Epithelial cell of proximal tubule (primary cell): ENCODE data around the gene SH3TC2. TPM values are rescaled to one million over a fixed set of nuclear protein-coding genes. Genes with fewer than 3 reads are reported as not detected.

ENCODE experiments used
- DNase-seq: peaks from one replicate; pipeline ENCODE4 v3.0.0-alpha.2; 2011; ENCODE audit warnings: low read depth
- H3K4me3 ChIP-seq: 2 replicates; pipeline ENCODE4 v1.5.1; 2011; ENCODE audit warnings: low read depth, mild to moderate bottlenecking, low read length
- total RNA-seq: library from RNA; depleted of rRNA; stranded (reverse); fragments of >200 nt; gene quantifications from 2 replicates; pipeline ENCODE4 v1.2.3, GENCODE V29; 2015
- TF ChIP-seq, protein P1 (sequence below): conservative IDR thresholded peaks from 2 replicates; pipeline ENCODE4 v1.5.1; 2012; ENCODE audit warnings: low read depth, mild to moderate bottlenecking, low read length

The SH3TC2 gene
- total RNA-seq, 1 donor from 2014 or later, result 2.7 TPM

DNA sequence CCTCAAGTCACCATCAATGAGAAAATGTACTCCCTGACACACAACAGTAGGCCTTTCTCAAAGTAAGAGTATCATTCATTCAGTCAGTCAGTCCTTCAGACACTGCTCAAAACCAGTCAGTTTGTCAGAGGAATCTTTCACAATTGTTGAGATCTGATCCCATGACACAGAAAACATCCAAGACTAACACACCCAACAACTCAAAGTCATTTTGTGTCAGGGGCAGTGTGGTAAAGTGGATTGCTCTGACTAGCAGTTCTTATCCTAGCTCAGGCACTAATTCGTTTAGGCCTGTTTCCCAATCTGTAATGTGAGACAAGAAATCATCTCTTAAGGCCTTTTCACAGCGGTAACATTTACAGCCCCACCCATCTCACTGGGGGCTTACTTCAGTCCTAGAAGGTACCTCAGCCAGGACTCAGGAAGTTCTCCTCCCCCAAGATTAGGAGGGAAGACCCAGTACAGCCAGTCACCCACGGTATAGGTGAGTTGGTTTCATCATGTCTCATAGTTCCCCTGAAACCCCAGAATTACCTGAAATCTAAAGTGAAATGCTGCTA, 31.9 kb downstream of the SH3TC2 start:
- TF ChIP-seq, protein P1, sequence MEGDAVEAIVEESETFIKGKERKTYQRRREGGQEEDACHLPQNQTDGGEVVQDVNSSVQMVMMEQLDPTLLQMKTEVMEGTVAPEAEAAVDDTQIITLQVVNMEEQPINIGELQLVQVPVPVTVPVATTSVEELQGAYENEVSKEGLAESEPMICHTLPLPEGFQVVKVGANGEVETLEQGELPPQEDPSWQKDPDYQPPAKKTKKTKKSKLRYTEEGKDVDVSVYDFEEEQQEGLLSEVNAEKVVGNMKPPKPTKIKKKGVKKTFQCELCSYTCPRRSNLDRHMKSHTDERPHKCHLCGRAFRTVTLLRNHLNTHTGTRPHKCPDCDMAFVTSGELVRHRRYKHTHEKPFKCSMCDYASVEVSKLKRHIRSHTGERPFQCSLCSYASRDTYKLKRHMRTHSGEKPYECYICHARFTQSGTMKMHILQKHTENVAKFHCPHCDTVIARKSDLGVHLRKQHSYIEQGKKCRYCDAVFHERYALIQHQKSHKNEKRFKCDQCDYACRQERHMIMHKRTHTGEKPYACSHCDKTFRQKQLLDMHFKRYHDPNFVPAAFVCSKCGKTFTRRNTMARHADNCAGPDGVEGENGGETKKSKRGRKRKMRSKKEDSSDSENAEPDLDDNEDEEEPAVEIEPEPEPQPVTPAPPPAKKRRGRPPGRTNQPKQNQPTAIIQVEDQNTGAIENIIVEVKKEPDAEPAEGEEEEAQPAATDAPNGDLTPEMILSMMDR, result no peak
- DNase-seq, result no peak

DNA sequence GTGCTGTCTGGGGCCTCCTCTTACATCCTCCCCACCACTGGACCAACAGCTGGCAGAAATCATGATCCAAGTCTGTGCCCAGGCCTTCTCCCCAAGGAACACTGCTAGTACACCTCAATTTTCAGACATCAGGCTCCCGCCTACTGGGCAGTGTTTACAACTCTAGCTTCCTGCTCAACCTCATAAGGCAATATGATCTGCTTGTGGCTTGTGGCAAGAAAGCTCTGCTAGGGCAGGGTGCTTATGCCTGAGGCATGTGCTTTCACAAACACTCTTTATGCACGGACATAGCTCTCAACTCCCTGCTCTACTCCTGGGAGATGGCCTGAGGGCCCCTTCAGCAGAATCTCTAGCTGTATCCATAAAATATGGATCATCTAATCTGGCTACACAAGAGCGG, 32.5 kb downstream of the SH3TC2 start:
- TF ChIP-seq, protein P1, result no peak
- no peak overlapping the region for H3K4me3 ChIP-seq
- no peak for DNase-seq

More for the DNA sequence above, 31.9 kb downstream of the SH3TC2 start:
- no peak overlapping the region for H3K4me3 ChIP-seq

DNA sequence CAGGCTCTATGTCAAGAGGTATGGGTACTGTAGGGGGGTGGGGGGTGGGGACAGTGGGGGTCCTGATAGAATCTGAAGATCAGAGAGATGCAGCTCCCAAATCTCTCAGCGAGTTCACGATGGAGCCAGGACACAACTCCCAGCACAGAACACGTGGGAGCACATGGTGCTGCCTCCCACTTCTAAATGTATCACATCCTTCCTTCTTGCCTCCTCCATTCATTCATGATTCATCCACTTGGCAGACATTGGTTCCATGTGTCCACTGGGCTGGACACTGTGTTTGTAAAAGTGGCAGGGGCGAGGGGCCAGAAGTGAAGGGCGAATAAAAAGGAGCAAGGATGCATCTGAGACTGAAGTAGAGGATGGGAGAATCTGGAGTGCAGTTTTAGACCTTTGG, 33.9 kb downstream of the SH3TC2 start:
- no peak overlapping the region for H3K4me3 ChIP-seq
- TF ChIP-seq, protein P1, result no peak
- DNase-seq, result no peak

DNA sequence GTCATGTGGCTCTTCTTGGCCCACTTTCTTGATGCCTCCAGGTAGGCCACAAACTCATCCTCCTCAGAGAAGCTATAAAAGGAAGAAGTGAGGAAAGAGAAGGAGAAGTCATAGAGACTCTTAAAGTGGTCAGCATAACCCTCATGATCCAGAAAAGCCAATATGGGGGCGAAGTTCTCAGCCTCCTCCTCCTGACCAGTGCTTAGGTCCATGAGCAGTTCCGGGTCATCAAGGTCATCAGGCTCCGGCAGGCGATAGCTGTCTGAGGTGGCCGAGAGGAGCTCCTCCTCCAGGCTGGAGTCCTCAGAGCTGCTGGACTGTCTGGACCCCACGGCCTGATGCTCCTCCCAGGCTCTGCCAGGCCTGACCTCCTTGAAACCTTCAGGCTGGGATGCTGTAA, 34.7 kb downstream of the SH3TC2 start:
- H3K4me3 ChIP-seq, result no peak overlapping the region
- DNase-seq, result no peak
- TF ChIP-seq, protein P1, result no peak

- no peak overlapping the region for H3K4me3 ChIP-seq
- TF ChIP-seq, protein P1, result no peak
- DNase-seq, result no peak
Measured at GRCh38 chr5:149027636-149028035, 35.2 kb downstream of the SH3TC2 start.

DNA sequence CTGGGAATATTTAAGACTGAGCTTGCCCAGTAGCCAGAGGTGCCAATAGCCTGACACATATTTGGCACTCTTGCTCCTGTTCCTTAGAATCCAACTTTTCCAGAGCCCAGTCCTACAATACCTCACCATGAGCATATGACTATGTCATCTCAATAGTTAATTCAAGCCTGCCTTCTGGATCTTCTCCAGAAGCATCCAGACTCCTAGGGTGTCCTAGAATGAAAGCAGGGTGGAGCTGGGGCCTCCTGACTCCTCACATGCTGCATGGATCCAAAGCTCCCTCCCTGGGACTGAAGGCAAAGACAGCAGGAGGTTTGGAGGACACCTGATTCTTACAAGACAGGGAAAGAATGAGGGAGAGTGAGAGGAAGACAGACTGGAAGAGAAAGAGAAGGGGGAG, 37.9 kb downstream of the SH3TC2 start:
- TF ChIP-seq, protein P1, result no peak
- H3K4me3 ChIP-seq, result no peak overlapping the region
- DNase-seq, result no peak

DNA sequence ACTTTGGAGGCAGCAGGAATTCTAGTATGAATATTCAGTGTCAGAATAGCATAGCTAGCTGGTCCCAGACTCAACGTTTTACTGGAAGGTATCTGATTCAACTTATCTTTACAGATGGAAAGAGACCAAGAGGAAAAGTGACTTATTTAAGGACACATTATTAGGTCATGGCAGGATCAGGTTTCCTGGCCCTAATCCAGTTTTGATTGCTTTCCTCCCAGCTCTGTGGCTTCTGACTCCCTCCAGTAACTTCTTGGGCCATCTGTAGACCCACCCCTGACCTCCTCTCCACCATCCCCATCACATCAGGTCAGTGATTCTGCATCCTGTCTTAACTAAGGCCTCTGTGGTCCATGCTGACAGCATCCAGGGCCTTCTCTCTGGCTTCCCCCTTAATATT, 38.4 kb downstream of the SH3TC2 start:
- DNase-seq, result no peak
- TF ChIP-seq, protein P1, result no peak
- no peak overlapping the region for H3K4me3 ChIP-seq
